HG03159 (cell line): ENCODE data around the gene SLC23A3.

Experiments used
- ATAC-seq: cut with Tn5 transposase; IDR thresholded peaks from one replicate; pipeline ENCODE4 v1.9.1; 2021; ENCODE audit warnings: mild to moderate bottlenecking, moderate library complexity; ENCODE audit not compliant: unreplicated experiment

The SLC23A3 gene

DNA sequence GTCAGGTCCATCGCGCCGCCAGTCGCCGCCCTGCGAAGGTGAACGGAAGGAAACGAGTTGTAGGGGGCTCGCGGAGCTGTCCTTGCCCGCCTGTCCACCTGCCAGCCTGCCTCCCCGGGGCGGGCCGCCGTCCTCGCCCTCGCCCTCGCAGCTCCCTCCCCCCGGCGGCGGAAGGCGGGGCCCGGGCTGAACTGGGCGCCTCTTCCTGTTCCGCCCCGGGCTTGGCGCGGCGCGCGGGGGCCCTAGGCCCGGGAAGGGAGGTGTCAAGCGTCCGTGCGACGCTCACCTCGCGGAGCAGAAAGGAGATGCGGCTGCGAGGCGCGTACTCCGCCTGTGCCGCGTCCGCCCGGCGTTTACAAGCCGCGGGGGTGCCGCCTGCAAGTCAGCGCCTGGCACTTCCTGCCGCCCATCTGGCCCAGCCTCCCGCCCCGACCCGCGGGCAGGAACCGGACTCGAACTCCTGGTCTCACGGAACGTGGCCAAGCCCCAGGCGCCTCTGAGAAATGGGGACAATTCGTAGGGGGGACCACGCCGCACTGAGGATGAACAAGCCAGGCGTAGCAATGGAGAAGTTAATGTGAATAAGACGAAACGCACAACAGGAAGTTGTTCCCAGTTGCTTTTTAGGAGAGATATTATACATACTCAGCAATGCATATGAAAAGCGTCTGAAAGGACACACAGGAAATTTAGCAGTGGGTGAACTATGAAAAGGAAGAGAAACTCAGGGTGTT is 7.2 kb upstream of the SLC23A3 start, which contains the start of gene CNPPD1:
CNPPD1 (minus strand) TSS at position 108 of the 734 bp plus-strand sequence; CDS start at position 11, 97 bp downstream.
- ATAC-seq = peak; percentile 64

DNA sequence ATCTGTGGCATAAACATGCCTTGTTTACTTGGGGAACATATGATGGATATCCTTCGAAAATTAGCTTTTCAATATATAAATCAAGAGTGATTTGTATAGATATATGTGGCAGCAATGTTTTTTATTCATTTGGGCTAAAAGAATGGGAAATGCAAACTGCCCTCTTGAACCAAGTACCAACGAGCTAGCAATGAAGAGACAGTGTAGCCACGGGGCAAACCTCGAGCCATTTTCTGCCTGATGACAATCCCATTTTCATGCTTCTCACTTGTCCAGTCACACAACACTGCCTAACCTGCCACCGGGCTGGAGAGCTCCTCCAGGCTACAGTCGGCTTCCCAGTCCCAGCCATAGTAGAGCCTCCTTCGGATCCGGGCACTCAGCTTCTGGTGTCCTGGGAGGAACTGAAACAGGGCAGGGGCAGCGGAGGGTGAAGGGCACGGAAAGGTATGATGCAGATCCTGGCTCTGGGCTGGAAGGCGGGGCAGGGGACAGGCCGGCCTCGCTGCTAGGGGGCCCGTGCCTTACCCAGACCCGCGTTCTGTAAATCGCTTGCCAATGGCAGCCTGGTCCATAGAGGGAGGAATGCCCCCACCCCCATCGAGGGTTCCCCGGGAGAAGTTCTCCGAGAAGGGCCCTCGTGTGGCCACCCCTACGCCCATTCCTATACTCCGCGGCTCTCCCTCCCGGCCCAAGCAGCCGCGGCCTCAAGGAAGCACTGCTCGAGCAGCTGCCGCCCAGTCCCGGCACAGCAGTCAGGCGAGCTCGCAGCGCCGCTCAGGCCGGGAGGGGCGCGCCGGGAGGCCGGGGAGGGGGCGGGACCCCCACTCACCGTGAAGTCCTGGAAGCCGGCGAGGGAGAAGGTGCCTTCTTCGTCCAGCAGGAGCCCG is 6.3 kb upstream of the SLC23A3 start:
- peak; percentile 17 for ATAC-seq

DNA sequence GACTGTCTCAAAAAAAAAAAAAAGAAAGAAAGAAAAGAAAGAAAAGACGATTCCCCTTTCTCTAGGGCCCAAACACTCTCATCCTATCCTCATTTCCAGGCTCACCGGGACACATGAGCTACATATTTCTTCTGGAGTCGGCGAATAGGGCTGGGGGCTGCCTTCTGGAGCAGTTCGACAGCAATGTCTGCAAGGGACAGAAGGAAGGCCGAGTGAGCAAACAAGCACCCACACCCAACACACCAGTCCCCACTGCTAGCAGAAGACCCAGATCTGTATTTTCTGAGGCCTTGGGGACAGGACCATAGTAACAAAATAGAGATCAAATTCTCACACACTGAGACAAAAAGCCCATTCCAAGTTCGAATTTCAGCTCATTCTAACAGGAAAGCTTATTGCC is 5.7 kb upstream of the SLC23A3 start:
- no peak for ATAC-seq

DNA sequence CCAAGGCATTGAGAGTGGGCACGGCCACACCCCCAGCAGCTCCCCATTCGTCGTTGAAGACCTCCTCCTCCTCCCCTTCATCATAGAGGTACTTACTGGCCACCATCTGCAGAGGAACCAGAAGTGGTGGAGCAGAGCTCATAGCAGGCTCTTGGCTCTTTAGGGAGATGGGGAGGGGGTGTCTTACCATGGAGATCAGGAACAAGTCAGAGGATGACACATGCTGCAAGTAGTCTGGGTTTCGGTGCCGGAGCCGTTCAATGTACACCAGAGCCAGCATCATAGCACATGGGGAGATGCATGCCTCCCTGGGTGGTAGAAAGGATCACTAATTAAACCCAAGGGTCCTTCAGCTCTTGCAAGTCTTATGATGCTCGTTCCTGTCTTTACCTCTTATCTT is 5.0 kb upstream of the SLC23A3 start:
- ATAC-seq = no peak

DNA sequence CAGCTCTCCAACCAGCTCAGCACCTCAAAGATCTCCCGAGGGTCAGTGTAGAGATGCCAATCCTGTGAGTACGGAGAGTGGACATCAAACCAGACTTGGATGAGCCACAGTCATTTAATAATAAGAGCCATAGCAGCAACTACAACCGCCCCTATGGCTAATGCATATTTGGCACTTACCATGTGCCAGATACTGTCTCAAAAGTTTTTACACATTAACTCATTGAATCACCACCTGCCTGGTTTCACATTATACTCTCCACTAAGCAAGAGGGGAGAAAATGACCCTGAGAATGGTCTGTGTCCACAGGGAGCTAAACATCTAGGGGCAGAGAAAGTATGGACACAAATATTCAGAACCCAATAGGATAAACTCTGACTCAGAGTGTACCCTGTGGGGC is 4.3 kb upstream of the SLC23A3 start:
- ATAC-seq = no peak

DNA sequence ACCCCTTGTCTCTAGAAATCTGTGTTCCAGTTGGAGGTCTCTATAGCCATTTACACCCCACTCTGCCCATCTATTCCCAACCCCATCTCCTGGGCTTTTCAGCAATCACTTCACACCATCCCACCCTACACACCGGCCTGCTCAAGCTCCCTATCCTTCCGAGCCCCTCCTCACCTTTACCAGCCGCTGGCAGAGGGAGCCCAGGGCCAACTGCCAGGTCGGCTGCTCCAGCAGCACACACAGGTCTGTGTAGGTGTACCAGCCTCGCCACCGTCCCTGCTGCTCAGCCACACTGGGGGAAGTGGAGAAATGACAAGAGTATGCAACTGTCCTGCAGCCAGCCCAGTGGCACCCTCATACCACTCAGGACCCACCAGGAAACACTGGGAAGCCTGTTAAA is 3.3 kb upstream of the SLC23A3 start:
- no peak for ATAC-seq

DNA sequence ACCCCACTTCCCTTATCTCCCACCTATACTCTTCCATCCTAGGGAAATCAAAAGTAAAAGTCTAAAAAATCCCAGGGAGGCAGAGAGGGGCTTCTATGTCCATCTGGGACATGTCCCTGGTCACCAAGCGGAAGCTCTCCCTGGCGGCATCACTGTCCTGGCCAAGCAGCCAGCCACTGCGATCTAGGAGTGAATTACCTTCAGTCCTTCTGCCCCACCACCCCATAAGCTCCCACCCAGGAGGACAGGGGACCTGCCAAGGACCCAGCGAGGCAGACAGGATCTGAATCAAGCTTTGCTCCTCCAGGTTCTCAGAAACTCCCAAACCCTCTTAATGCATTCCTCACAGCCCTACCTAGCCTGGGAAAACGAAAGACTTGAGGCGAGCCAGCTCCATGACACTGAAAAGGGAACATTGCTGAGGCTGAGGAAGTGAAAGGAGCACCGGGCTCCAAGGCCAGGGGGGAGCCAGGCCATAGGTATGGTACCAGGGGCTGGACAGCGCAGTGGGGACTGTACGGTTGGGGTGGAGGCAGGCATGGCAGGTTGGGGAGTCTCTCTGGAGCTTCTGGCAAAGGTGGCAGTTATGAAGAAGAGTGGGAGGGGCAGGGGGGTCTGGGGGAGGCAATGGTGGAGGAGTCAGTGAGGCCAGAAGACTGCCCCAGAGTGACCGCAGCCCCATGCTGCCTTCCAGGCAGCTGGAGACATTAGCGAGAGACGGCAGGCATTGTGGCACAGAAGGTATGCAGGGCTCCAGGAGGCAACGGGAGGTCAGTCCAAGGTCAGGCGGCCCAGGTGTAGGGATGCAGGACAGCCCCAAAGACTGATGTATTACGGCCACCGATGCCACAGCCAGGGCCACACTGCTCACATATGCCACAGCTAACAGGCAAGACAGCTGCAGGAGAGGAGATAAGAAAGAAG is 2.7 kb upstream of the SLC23A3 start:
- no peak for ATAC-seq

DNA sequence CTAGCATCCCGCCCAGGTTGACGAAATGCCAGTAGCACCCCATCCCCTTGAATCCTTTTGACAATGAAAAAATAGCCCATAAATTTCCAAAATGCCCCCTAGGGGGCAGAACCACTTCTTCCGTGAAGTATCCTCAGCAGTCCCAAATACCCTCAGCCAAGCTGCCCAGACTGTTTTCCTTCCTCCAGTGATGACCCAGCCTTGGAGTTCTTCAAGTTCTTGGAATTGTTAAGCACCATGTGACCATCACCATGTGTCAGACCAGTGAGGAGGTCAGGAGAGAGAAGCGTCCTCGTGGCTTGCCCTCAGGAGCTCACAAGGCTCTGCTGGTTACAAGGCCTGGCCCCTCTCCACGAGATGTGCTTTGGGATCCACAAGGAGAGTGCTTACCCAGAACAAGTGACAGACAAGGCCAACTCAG is 1.4 kb upstream of the SLC23A3 start:
- no peak for ATAC-seq

DNA sequence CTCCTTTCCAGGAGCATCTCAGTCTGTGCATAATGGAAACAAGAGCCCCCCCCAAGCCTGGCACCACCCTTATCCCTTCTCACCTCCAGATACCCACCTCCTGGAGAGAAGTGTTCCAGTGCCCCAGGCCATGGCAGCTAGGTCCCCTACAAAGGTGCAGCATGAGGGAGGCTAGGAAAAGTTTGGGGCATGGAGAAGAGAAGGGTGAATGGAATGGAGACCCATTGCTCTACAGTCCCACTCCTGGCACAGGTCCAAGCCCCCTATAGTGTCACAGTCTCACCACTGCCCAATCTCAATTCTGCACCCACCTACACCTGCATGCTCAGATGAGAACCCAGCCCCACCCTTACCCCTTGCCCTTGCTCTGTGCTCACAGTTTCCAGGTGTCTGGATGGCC is 897 bp downstream of the SLC23A3 start:
- no peak for ATAC-seq

DNA sequence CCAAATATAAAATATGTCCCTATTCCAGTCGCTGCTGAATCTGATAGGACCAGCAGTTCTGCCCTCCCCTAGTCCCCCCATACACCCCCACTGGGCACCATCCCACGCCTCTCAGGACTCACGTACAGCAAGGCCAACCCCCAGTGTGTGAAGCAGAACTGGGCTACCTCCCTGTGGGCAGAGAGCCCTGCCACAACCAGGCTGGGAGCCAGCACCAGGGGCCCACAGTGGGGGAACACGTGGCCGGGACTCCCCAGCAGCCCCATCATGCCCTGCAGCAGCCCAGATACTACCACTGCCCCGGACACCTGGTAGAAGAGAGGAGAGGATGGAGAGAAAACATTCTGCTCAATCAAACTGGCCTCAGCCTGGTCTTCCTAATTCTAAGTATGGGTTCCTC is 1.3 kb downstream of the SLC23A3 start:
- no peak for ATAC-seq

DNA sequence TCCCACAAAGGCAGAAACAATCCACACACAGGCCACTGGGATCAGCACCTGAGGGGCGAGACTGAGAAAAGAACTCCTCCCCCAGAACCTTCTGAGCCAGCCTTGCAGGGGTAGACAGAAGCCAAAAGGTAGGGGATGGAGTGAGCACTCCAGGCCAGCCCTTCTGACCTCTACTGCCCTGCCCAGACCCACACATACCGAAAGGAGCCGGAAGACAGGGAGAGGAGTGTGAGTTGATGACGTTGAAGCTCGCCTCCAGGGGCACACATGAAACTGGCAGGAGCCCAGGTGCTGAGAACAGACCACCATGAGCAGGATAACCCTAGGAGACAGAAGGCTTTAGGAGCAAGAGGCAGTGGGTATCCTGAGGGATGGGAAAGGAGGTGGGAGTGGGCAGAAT is 1.8 kb downstream of the SLC23A3 start:
- no peak for ATAC-seq

DNA sequence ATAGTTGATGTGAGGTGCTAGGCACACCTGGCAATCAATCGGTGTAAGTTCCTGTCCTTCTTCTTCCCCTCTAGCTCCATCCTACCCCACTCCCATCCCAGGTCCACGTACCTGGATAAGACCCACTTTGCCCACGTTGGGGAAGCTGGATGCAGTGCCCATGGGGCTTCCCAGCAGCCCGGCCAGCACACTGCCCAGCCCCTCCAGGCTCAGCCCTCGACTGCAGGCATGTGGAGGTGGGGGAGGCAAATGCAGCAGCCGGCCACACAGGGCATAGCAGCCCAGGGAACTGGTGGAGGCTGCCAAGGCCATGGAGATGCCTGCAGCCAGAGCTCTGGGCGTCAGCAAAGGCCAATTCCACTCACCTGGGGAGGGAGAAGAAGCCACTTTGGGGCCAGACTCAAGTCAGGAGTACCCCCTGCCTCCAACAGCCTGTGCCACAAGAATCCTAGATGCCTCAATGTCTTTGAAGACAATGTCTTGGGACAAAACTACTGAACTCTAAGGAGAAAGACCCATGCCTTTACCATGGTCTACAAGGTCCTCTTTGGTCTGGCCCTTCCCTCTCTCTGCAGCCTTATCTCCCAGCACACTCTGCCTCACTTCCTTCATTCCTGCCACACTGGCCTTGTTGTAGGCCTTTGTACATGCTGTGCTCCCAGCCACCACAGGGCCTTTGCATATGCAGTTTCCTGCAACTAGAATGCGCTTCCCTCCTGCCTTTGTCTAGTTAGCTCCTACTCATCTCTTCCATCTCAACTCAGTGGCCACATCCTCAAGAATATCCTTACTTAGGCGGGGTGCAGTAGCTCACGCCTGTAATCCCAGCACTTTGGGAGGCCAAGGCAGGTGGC is 4.5 kb downstream of the SLC23A3 start:
- ATAC-seq = no peak

DNA sequence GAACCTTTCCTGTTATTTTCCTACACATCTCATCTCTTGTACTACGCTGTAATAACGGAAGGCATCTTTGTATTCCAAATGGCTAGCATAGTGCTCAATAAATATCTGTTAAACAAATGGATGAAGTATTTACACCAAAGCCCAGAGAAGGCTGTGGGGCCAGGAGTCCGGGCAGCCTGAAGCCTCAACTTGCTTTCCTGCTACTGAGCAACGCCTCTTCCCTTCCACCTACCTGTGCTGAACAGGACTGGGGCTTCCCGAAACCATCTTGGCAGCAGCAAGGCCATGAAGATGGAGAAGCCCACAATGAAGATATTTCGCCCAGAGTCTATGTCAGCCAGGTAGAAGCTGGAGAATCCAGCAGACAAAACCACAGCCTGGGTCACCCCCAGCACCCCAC is 6.7 kb downstream of the SLC23A3 start:
- ATAC-seq = no peak

DNA sequence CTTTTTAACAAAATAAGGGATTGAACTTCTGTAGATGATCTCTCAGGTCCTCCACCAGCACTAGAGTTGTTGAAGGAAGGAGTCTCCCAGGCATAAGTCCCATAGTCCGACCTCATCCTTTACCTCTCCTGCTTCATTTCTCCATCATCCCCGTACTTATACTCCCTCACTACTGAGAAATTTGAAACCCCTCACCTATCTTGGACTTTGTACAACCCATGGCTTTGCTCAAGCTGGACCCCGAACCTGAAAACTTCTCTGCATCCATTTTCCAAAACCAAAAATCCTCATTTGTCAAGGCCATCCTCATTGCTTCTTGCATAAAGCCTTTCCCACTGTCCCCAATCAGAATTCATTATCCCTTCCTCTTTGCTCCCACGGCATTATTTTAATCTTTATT is 8.7 kb downstream of the SLC23A3 start:
- no peak for ATAC-seq

DNA sequence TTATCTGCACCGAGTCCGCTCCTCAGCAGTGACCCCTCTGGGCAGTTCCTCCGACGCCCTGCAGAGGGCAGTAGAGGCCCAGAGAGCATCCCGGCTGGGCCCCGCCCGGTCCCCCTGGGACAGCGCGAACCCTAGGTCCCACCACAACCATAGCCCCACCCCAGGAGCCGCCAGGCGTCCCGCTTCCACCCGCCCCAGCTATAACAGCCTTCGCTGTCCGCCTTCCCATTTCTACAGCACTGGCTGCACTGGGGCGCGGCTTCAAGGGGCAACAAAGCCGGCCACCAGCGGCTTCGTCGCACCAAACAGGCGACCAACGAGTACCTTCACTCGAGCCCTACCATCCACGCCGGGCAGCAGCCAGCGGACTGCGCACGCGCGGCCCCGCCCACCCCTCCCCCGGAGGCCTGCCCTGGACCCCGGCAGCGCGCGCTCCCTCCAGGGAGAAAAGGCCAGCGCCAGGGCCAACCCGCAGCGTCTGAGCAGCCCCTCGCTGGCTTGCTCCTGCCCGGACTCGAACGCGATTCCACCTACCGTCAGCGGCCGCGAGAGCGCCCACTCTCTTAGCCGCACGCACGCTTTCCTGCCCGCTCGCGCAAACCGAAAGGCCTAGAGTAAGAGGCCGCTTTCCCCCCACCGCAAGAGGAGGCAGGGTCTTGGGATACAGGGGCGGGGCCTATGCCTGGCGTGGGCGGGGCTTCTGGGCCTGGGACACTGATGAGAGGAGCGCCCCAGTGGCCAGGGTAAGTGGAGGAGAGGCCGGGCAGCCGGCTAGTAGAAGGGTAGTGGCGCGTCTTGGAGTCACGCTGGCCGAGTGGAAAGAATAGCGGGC is 9.4 kb downstream of the SLC23A3 start, which contains the start of gene NHEJ1:
NHEJ1 (minus strand) TSS at position 630 of the 832 bp plus-strand sequence. CDS start 2,453 bp downstream, outside the sequence.
- ATAC-seq = peak; percentile 92

DNA sequence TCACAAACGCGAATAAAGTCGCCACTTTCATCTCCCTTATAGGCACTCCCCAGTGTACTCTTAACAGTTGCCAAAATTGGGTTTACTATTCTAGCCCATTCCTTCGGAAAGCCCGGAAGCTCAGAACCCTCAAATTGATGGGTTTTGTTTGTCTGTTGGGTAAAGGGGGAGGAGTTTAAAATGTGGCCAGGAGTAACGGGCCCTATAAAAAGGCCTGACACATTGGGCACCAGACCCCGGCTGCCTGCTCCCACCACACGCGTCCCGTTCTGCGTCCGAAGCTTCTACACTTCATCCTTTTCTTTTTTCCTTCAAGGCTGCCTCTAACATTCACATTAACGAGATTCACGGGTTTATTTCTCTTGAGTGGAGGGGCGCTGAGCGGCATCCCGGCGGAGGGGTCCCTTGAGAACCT is 10.1 kb downstream of the SLC23A3 start:
- peak; percentile 8 for ATAC-seq

DNA sequence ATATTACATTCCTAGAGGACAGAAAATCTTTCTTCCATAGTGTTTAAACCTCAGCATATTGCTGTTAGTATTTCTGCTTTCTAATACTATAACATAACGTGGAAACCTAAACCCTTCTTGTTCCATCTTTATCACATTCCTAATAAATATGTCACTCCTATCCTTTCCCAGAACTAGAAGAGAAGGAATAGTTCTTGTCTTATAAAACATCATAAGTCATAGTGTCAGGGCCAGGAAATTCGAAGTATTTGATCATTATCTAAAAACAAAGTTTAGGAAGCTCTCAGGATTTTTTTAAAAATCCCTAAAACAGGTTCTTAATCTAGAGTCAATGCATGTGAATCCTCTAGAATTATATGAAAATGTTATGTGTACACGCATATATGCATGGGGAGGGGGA is 11.2 kb downstream of the SLC23A3 start:
- no peak for ATAC-seq

DNA sequence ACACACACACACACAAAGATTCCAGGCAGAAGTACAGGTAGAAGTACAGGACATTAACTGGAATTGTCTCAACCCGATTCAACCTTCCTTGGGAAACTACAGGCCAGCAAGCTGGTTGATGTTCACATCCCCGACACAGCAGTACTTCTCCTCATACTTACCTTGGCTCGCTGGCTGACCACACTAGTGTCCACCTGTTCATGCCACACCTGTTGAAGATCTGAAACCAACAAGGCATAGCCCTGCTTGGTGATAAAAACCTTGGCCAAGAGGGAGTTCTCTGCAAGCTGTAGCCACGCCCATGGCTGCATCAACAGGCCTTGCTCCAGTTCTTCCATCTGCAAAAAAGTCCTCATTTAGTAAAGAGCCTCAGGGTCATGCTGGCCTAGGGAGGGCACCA is 11.8 kb downstream of the SLC23A3 start:
- no peak for ATAC-seq

DNA sequence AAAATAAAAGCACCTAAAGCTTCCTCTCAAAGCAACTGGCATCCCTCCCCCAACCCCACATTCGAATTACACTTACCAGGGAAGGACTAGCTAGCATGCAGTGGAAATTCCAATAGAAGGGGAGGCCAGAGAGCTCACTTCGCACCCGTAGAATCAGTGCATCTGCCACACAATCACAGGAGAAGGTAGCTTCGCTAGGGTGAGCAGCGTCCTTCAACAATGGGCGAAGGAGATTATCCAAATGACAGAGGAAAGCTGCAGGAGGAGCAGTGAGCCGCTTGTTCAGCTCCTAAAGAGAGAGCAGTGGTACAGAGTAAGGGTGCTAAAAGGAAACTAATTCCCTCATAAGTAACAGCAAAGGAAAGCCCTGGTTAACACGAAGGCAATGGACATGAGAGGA is 12.4 kb downstream of the SLC23A3 start:
- ATAC-seq = no peak
